Effector CD8-positive, alpha-beta T cell (primary cell): Measurements from ENCODE around the gene FBXO44.
A peak's percentile ranks its signal among the peaks of the same experiment; 100 is the strongest.
"Not testable (repeated sequence)": the region's sequence is repeated elsewhere in the genome, so short reads cannot be mapped to it uniquely, and the experiment has no call there.

ENCODE experiments used
- DNase-seq: peaks from one replicate; lab custom pipeline; 2025; lab: John Stamatoyannopoulos, UW
- total RNA-seq, 4 experiments: gene quantifications; one replicate each; lab custom pipeline; 2026; lab: John Stamatoyannopoulos, UW

FBXO44 gene
- 28.3 to 49.1 (median 40.2) reads per million in 4 experiments for total RNA-seq

DNA sequence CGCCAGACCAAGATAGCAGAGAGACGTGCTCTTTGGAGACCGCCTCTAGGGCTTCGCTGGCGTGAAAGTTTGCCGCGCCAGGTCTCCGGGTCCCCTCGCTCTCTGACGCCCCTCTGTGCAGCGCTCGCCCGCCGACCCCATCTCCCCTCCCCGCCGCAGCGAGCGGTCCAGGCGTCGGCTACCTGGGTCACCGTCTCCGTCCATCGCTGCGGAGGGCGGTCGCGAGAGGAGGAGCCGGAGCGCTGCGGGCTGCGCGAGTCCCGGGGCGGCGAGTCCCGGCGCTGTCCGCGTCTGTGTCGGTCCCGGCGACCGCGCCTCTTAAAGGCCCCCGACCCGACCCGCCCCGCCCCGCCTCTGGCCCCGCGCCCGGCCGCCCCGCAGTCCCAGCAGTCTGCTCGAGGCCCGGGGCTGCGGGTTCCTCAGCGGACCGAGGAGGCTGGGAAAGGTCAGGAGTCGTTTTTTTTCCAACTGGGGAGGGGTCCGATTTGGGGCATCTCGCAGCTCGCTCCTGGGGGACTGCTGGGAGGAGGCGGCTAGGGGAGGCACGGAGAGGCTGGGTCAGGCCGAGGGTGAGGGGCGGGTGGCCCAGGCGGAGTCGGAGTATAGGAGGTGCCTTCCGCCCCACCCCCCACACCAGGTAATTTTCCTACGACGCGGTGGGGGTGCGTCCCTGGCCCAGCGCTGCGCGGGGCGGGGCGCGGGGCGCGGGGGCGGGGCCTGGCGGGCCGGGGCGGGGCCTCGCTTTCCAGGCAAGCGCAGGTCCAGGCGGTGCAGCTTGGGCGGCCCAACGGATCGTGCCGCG lies at the start of gene FBXO44, which contains the start of gene FBXO2:
Gene FBXO44 (plus strand): TSS at position 741 of the 802 bp plus-strand sequence. CDS start 959 bp downstream, outside the sequence.
Gene FBXO2 (minus strand): TSS at position 293 of the 802 bp plus-strand sequence. CDS start 89 bp downstream, at position 204.
- peak; percentile 45 for DNase-seq

DNA sequence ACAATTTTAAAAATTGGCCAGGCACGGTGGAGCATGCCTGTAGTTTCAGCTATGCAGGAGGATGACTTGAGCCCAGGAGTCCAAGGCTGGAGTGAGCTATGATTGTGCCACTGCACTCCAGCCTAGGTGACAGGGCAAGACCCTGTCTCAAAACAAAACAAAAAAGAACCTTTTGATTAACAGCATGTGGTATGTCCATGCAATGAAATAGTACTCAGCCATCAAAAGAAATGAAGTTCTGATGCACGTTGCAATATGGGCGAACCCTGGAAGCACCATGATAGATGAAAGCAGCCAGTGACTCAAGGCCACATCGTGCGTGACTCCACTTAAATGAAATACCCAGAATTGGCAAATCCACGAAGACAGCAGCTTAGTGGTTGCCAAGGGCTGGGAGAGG lies 47.9 kb upstream of the FBXO44 start:
- no peak for DNase-seq

DNA sequence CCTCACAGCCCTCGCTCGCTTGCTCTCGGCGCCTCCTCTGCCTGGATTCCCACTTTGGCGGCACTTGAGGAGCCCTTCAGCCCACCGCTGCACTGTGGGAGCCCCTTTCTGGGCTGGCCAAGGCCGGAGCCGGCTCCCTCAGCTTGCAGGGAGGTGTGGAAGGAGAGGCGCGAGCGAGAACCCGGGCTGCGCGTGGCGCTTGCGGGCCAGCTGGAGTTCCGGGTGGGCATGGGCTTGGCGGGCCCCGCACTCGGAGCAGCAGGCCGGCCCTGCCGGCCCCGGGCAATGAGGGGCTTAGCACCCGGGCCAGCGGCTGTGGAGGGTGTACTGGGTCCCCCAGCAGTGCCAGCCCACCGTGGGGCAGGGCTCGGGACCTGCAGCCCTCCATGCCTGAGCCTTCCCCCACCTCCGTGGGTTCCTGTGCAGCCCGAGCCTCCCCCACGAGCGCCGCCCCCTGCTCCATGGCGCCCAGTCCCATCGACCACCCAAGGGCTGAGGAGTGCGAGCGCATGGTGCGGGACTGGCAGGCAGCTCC lies 46.0 kb upstream of the FBXO44 start:
- DNase-seq: not testable (repeated sequence)

DNA sequence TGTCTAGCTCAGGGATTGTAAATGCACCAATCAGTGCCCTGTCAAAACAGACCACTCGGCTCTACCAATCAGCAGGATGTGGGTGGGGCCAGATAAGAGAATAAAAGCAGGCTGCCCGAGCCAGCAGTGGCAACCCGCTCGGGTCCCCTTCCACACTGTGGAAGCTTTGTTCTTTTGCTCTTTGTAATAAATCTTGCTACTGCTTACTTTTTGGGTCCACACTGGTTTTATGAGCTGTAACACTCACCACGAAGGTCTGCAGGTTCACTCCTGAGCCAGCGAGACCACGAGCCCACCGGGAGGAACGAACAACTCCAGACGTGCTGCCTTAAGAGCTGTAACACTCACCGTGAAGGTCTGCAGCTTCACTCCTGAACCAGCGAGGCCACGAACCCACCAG lies 45.3 kb upstream of the FBXO44 start:
- not testable (repeated sequence) for DNase-seq

DNA sequence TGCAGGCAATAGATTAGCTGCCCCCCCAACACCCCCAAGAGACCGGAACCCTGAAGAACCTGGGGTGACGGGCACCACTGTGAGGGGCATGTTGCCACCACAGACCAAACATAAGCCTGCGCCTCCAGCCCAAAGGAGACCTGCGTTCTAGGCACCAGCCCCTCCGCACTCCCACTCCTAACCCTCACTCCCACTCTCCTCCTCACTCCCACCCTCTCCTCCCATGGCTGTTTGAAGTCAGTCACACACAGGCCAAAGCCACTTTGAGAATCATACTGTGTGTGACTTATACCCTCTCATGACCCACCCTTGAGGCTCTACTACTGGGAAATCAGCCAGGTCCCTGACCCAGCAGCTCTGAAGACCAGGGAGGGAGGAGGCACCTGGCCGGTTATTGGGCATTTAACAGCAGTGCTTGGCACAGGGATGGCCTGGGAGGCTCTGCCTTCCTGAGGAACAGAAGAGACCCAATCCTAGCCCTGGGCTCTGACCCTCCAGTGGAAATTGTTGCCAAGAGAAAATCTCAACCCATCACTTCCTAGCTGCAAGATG lies 44.0 kb upstream of the FBXO44 start:
- no peak for DNase-seq

- DNase-seq: no peak
These were observed 42.9 kb upstream of the FBXO44 start for GRCh38 chr1:11611638-11612327.

DNA sequence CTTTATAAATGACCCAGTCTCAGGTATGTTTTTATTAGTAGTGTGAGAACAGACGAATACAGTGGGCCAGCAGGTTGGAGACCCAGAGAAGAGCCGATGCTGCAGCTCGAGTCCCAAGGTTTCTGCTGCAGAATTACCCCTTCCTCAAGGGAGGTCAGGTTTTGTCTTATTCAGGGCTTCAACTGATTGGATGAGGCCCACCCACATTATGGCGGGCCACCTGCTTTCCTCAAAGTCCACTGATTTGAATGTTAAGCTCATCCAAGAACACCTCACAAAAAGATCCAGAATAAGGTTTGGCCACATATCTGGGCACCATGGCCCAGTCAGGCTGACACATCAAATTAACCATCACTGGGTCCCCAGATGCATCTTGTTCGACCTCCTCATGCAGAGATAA lies 41.3 kb upstream of the FBXO44 start:
- DNase-seq: no peak

DNA sequence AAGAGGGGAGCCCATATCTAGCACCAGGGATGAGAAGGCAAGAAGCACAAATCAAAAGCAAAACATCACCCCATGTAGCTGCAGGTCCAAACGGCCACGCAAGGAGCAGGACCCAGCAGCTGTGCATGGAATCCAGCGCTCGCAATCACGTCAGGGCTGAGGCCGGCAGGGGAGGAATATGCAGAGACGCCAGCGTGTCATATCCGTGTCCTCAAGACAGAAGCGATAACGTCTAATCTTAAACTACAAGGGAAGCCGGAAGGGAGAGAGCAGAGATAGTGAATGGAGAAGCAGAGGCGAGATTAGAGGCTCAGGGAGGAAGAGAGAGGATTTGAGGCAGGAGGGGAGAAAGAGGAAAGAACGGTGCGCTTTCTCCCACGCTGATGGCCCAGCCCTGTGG lies 39.6 kb upstream of the FBXO44 start:
- DNase-seq: no peak

DNA sequence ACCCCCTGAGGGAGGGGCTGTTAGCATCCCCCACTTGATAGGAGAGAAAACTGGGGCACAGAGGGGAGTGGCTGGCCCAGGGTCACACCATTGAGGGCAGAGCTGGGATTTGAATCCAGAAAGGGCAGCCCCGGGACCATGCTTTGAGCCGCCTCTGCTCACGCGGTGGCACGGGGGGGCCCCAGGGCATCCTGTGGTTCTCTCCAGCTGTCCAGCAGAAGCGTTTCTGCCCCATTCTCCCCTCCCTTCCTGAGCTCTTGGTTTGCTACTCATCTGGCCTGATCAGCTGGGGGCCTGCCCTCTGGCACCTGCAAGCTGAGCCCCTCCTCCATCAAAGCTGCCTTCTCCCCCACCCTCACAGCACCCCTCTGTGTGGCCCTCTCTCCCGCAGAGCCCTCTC lies 37.9 kb upstream of the FBXO44 start:
- DNase-seq: no peak

DNA sequence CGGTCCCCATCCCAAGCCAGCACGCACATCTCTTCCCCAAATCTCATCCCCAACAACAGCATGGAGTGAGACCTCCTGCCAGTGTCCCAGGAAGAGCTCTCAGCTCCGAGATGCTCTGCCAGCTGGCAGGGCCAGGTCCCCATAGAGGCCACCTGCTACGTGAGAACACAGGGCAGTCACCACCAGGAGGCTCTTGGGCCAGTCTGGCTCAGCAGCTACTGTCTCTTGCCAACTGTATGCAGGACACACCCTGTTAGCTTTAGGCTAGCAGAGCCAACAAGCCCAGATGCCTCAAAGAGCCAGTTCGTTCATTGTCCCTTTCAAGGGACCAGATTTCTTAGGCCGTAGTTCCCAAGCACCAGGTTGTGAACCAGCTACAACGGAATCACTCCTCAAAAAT lies 37.4 kb upstream of the FBXO44 start:
- DNase-seq: no peak

- DNase-seq: no peak
These were observed 36.9 kb upstream of the FBXO44 start for GRCh38 chr1:11617741-11618140.

DNA sequence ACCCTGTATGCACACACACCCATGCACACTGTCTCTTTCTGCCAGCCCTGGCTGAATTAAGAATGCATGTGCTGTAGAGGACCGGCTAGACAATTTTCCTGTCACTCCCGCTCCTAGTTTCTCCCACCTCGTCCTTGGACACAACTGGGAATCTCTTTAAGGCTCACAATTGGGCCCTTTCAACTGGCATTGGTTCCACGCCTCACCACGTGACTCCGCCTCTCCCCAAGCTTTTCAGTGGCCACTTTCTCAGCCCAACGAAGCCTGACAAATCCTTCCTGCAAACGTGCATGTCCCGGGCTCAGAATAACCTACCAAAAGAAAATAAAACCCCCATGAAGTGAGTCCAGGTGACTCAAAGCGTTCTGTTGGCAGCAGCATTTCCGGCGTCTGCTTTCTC lies 34.3 kb upstream of the FBXO44 start:
- no peak for DNase-seq

GRCh38 chr1:11620924-11621323 lies 33.8 kb upstream of the FBXO44 start:
- DNase-seq: no peak

GRCh38 chr1:11622398-11622797 lies 32.3 kb upstream of the FBXO44 start:
- no peak for DNase-seq

- no peak for DNase-seq
These were observed 31.0 kb upstream of the FBXO44 start for GRCh38 chr1:11623702-11624101.

DNA sequence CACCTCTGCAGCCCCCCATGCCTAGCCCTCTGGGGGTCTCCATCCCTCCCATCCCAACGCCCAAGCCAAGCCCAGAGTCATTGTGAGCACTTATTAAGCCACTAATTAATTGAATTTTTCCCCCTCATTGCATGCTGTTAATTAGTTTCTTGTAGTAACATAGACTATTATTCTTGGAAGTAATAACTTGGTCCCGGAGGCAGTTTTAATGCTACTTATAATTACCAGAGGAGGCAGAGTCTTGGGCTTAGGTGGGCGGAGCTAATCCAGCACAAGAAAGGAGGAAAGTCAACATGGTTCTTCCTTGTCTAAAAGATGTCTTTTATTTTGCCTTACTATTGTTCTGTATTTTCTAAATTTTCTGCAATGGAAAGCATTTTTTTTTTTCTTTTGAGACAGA lies 28.1 kb upstream of the FBXO44 start:
- no peak for DNase-seq

GRCh38 chr1:11628767-11629166 lies 25.9 kb upstream of the FBXO44 start:
- no peak for DNase-seq

DNA sequence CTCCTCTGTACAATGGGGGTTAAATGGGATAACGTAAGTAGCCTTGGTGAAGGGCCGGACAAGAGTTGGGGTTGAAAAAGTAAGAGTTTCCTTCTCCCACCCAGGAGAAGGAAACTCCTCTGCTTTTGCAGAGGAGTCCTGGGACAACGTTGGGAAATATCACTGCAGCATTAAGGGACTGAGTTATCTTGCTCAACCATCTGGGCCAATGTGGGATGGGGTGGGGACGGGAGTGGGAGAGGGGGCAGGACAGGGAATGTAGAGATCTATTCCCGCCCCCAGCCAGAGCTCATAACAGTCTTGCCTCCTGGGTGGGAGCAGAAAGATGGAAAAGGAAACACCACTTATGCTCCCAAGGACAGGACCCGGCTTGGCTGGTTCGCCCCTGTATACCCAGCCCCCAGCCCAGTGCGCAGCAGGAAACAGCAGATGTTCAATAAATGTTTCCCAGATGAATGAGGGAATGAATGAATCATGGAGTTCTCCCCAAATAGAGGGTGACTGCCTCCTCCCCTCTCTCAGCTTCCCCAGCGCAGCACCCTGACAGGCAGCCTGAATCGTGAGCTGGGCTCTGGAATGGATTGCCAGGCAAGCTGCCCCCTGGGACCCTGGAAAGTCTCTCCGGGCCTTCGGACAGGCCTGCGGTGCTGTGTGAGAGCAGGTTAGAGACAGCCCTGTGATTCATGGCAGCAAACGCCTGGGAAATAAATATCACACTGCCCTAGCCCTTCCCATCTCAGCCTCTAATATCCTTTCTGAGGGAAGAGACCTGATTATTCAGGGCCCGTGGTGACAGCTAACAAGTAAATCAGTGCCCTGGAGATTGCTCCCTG lies 25.3 kb upstream of the FBXO44 start:
- DNase-seq: no peak

DNA sequence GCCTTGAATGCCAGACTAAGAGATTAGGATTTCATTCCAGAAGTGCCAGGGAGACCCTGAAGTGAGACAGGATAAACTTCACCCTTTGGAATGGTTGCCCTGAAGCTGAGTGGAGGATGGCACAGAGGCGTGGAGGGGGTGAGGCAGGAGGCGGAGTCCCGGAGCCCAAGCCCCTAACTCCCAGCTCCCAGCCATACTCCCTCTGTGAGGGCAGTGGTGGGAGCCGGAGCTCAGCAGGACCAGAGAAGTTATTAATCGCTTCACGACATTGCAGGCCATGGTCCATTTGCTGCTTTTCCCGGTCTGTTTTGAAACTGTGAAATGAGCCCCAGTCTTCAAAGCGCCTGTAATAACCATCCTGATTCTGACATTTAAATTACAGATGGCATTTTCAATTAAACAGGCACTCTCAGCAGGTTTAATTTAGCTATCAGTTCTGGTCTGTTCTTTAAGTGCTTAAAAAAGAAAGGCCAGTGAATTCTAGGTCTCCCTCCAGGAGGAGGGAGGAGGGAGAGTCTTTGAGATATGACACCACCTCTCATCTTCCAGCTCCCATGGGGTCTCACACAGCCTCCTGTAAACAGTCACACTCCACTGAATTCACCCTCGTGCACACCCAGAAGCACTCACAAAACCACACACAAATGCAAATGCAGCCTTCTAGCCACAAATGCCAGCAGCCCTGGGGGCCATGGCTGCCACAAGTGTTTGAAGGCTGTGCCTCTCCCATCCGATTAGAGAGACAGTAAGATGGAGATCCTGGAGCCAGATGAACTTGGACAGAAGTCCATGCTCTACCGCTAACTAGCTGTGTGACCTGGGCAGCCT lies 20.1 kb upstream of the FBXO44 start:
- no peak for DNase-seq

- no peak for DNase-seq
These were observed 16.6 kb upstream of the FBXO44 start for GRCh38 chr1:11638121-11638520.

DNA sequence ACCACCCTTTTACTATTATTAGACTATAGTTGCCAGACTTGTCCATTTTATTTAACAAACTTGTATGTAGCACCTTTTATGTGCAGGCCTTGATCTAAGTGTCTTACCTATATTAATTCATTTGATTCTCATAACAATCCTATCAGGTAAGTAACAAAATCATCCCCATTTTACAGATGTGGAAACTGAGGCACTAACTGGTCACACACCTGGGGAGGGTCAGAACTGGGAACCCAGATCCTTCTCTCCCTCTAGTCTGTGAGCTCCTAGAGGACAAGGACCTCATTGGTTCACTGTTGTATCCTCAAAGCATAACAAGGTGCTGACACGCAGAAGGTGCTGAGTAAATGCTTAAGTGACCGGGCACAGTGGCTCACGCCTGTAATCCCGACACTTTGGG lies 15.3 kb upstream of the FBXO44 start:
- DNase-seq: no peak
